ENCODE measurements around the gene HOXD12. TPM values are rescaled to one million over a fixed set of nuclear protein-coding genes. Genes with fewer than 3 reads are reported as not detected.

Gene HOXD12
- not detected for polyA plus RNA-seq (2013, experiment 1 of 2; ENCODE audit: insufficient read length)
- not detected for polyA plus RNA-seq (2013, experiment 2 of 2; ENCODE audit: insufficient read length)

DNA sequence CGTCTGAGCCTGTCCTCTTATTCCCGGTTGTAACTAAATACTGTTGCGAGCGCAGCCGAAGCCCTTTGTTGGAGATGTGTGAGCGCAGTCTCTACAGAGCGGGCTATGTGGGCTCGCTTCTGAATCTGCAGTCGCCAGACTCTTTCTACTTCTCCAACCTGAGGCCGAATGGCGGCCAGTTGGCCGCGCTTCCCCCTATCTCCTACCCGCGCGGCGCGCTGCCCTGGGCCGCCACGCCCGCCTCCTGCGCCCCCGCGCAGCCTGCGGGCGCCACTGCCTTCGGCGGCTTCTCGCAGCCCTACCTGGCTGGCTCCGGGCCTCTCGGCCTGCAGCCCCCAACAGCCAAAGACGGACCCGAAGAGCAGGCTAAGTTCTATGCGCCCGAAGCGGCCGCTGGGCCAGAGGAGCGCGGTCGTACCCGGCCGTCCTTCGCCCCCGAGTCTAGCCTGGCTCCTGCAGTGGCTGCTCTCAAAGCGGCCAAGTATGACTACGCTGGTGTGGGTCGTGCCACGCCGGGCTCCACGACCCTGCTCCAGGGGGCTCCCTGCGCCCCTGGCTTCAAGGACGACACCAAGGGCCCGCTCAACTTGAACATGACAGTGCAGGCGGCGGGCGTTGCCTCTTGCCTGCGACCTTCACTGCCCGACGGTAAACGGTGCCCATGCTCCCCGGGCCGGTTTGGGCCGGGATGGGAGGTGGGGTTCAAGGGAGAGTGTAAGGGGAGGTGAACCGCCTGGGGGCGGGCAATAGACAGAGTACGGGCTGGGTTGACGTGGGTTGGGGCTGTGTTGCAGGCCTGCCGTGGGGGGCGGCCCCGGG, at the start of gene HOXD12:
TSS of gene HOXD12 (plus strand) at position 68 of the 819 bp plus-strand sequence. CDS start at position 75, 7 bp downstream.
- DNase-seq: no peak

DNA sequence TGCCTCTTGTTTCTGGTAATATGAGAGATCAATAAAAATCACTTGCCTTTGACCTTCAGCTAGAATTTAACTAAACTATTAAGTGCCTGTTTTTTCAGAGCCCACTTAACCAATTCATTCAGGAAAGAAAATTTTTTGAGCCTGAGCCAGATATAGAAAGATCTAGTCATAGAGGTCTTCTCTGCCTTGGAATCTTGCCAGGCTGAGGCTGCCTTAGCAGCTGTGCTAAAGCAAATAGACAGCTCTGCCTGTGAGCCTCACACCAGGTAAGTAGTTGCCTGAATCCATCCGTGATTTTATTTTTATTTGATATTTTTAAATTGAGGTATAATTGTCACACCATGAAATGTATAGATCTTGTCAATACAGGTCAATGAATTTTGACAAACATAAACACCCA, 43.2 kb upstream of the HOXD12 start:
- peak; percentile 6 for DNase-seq

GRCh38 chr2:176063958-176064357, 35.6 kb upstream of the HOXD12 start:
- DNase-seq: no peak

- DNase-seq: no peak
These were observed 32.7 kb upstream of the HOXD12 start for GRCh38 chr2:176066645-176067588.

DNA sequence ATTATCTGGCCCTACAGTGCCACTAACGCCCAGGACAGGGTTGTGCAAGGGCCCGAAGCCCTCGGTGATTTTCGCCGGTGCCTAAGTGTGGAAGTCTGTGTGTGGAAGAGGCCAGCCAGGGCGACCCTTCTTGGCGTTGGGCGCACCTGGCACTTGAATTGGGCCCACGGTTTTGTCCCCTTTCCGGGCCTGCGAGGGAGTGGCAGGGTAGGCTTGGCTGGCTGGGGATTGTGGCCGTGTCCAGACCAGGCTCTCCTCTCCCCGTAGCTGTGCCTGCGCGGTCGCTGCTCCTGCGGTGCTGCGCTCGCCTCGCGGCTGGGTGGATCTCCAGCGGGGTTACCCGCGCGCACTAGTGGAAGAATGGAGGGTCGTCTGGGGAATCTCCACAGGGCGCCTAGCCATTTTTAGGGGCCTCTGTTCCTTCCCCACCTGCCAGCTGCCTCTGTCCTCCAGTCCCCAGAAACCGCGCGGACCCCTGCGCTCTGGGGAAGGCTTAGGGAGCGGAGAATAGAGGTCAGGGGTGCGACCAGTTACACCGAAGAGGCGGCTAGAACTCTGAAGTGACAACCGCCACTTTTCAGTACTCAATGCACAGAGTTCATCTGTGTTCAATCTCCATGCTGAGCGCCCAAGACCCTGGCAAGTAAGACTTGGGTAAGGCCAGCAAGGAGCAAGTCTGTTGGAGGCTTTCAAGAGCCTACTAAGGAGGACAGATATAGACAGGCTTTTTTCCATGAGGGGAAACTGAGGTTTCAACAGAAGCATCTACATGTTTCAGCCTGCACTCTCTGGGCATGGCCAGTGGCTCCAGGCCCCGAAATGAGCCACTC, 31.8 kb upstream of the HOXD12 start:
- DNase-seq: no peak

GRCh38 chr2:176068419-176068832, 31.2 kb upstream of the HOXD12 start:
- DNase-seq: no peak

DNA sequence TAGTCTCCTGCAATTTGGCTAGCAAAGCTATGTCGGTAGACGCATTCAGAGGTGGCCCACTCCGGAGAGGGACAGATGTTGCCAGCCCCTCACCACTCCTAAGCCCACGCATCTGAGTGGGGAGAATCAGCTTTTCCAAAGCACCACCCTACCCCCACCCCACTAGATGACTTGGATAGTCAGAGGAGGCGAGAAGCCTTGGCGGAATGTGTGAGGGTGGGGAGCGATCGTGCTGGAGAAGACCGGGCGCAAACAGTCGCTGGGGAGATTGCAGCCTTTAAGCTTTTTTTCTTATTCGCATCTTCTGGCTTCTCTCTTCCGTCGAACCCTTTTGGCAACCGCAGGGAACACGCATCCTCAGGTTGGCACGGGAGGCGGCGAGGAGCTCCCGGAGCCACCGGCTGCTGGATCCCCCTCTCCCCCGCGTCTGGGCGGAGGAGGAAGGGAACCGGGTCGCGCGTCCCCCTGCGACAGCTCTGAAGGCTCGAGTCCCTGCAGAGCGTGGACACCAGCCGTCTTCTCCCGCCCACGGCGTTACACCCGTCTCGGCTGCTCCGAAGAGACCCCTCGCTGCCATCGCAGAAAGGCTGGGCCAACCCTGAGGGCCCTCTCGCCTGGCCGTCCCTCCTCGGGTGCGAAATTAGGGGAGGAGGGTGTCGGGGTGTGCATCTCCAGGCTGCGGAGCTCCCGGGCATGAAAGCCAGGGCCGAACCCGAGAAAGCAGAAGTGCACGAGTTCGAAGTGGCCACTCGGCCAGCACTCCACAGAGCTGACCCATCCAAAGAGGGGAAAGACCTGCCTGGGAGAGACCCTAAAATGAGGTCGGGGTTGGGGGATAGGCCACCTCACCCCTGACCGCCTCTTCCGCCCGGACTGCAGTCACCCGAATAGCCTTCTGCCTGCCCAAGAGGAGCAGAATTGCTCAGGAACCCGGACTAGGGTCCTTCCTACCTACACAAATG, 28.0 kb upstream of the HOXD12 start:
- no peak for DNase-seq

DNA sequence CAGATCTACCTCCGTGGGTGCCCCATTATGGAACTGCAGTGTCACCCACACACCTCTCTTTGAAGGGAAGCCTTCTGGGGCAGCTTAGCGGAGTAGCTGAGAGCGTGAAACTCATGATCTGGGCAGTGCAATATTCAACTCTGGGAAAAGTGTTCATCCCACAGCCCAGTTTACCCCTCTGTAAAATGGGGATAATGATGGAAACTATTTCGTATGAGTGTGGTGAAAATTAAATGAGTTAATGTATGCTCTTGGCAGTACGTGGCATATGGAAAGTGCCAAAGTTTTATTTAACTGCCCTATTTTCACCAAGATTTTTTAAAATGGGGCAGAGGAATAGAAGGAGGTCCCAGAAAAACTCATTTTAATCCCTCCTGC, 27.3 kb upstream of the HOXD12 start:
- DNase-seq: no peak

GRCh38 chr2:176072951-176073904, 26.4 kb upstream of the HOXD12 start:
- no peak for DNase-seq

DNA sequence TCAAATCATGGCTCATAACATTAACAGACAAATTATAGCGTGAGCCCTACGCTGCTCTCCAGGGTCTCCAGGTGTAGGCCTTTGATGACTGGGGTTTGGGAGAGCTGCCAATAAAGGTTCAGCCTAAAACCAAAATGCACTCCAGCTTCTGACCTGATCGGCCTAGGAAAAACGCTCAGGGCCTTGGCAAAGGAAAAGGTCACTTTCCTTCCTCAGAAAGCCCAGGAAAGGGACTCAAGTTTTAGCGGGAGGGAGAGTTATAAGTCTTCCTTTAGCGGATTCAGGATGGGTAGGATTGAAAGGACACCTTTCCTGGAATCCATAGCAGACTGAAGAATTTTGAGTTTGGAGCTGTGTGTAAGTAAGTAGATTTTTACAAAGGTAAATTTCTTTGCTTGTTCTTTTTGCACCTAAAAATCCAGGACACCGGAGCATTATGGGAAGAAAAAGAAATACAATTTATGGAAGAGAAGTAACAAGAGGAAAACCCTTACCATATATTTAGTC, 24.6 kb upstream of the HOXD12 start:
- no peak for DNase-seq

- no peak for DNase-seq
These were observed 24.1 kb upstream of the HOXD12 start for GRCh38 chr2:176075481-176075880.

GRCh38 chr2:176076063-176076462, 23.5 kb upstream of the HOXD12 start:
- DNase-seq: no peak

GRCh38 chr2:176076796-176077195, 22.8 kb upstream of the HOXD12 start:
- DNase-seq: no peak

DNA sequence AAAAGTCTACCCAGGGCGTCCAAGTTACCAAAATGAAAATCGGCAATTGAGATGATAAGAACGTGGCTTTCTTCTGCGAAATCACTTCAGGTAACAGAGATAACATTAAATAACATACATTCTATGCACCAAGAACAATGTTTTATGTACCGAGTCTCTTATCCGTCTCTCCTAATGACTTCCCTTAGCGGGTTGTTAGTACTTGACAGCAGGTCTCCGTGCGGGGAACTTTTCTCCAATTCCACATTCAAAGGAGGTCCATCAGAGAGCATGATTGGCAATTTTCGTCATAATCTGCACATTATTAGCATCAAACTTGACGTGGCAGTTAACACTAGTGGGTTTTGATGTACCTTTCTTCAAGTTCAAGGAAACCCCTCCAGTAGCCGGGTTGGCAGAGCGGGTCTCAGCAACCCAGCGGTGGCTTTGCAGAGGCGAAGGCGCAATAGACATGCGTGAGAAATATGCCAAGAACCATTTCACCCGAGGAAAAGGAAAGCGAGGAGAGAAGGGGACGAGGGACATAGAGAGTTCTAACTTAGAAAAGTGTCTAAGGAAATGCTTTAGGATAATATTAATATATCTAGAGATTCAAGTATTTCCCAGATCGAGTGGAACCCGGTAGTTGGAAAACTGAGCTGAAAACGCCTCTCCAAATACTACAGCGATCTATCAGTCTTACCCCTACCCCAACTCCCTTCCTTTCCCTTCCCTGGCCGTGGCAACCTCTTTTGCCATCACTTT, 20.9 kb upstream of the HOXD12 start:
- no peak for DNase-seq

- DNase-seq: no peak
These were observed 20.2 kb upstream of the HOXD12 start for GRCh38 chr2:176079285-176079830.

DNA sequence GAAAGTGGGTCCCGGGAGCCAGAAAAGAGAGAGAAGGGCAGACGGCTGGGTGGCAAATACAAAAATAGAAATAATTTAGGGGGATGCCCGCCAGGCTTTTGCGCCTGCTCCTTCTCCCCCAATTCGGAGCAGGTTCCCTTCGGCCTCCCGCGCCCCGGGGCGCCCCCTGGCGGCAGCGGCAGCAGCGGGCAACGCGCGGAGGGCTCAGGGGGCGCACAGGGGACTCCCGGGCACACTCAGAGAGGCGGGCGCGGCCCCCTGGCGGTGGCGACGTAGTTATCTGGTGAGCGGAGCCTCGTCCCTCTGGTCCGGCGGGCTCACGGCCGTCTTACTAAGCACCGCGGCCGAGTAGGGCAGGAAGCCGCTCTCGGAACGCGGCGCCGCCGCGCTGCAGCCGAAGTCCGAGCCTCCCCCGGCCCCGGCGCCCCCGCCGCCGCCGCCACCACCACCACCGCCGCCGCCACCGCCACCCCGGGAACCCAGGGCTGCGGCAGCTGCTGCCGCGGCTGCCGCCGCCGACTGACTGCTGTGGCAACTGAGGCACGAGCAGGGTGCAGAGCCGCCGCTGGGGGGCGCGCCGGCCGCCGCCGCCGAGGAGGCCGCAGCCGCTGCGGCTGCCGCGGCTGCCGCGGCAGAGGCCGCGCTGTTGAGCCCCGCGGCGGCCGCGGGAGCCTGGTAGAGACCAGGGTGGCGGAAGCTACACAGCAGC, 19.6 kb upstream of the HOXD12 start:
- DNase-seq: peak; percentile 58

DNA sequence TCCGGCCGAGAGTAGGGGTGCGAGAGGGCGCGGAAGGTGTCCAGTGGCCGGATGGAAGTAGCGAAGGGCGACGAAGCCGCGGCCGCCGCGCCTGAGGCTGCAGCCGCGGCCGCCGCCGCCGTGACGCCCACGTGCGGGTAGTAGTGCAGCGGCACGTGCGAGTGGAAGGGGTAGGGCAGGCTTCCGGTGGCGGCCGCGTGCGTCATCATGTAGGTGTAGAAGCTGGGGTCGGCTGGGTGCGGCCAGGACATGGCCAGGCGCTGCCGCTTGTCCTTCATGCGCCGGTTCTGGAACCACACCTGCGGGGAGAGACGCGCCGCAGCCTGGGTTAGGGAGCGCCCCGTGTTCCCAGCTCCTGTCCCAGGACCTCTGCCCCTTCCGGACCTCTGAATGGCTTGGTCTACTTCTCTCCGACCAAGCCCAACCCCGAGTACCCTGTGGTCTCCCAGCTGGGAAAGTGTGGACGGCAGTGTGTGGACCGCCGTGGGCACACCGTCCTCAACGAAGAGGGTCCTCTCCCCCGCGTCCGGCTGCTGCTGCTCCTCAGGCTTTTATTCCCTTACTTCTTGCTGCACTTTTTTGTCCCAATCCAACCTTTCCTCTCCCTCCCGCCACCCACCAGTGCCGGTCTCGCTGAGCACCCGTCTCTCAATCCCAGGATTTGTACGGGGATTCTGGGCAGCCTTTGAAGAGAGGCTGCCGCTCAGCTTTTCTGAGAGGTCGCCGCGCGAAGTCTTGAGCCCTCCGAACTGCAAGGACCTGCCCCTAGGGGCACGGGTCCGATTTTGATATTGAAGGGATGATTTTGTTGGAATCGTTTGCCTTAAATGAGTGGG, 18.8 kb upstream of the HOXD12 start:
- no peak for DNase-seq
